HG03378 (cell line): ENCODE measurements around the gene KRTAP4-9.
"Not testable (repeated sequence)": the region's sequence is repeated elsewhere in the genome, so short reads cannot be mapped to it uniquely, and the experiment has no call there.

Source experiments
- ATAC-seq: cut with Tn5 transposase; IDR thresholded peaks from one replicate; pipeline ENCODE4 v1.9.1; 2021; ENCODE audit warnings: mild to moderate bottlenecking, moderate library complexity; ENCODE audit not compliant: unreplicated experiment

KRTAP4-9 gene

GRCh38 chr17:41126412-41126811, 21.2 kb downstream of the KRTAP4-9 start:
- no peak for ATAC-seq

DNA sequence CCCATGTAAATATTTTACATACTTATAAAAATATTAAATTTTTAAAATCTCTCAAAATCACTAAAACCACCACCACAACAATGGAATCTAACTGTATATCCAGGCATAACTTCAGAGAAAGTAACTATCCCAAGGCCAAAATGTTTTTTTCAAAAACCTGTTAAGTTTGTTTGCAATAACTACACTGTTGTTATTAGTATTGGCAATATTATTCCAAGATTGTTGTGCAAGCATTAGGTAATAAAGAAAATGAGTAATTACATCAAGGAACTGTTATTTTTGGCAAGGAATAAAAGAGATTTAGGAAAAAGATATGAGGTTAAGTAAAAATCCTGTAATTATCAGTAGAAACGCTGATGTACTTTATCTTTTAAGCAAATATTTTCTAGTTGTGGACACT, 22.2 kb downstream of the KRTAP4-9 start:
- ATAC-seq, result no peak

GRCh38 chr17:41131979-41132378, 26.8 kb downstream of the KRTAP4-9 start:
- ATAC-seq, result no peak

GRCh38 chr17:41133880-41134735, 28.9 kb downstream of the KRTAP4-9 start:
- ATAC-seq, result no peak

- not testable (repeated sequence) for ATAC-seq
Measured at GRCh38 chr17:41139865-41140264, 34.7 kb downstream of the KRTAP4-9 start.

DNA sequence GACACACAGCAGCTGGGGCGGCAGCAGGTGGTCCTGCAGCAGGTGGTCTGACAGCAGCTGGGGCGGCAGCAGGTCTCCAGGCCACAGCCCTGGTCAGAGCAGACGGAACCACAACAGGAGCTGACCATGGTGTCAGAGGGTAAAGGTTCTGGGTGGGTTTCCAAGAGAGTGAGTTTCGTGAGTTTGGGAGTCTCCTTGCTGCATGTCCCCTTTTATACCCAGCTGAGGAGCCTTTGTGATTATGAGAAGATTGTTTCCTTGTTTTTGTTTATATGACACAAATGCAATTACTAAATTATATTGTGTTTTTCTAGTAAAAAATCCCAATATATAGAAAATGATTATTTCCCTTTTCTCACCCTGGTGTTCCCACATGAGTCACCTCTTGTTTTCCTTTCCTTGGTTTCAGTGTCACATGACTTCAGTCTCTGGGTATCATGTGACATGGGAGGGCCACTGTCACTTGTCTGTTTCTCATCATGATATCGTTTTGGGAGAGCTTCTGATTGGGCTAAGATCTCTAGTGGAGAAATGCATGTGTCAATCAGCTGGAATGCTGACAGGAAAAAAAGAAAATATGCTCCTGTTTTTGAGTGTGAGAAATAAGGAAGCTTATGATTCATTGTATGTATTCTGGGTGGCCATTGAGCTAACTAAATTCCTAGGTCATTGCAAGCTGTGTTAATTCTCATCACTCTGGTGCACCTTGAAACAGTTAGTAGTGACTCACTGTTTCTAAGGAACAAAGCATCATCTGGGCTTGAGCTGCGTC, 35.4 kb downstream of the KRTAP4-9 start, which contains the start of gene KRTAP4-6:
KRTAP4-6 (minus strand) TSS at position 185 of the 772 bp plus-strand sequence; CDS start at position 128, 57 bp downstream.
- no peak for ATAC-seq

- ATAC-seq, result no peak
Measured at GRCh38 chr17:41141361-41141760, 36.2 kb downstream of the KRTAP4-9 start.

DNA sequence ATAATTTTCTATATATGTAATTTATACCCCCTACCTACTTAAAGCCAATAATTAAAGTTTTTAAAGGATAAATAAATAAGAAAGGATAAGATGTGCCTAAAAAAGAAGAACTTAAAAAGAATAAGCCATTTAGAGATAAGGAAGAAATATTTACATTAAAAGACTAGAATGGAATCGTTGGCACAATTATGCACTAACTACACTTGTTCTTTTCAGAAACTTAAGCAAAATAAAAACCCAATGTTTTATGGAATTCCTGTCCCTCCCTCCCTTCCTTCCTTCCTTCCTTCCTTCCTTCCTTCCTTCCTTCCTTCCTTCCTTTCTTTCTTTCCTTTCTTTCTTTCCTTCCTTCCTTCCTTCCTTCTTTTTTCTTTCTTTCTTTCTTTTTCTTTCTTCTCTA, 39.7 kb downstream of the KRTAP4-9 start:
- no peak for ATAC-seq

DNA sequence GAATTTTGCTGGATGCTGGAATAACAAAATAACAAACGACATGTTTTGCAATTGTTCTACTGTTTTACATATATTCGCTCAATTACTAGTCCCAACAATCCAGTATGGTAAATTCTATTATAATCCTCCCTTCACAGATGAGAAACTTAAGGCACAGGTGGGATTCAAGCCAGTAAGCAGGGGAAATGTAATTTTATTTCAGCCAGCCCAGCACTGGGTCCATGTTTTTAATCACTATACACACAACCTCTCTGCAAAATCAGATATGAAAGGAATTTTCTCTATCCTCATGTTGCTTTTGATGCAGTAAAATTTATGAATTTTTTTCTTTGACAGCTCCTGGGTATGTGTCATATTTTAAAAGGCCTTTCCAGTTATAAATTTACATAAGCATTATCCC, 40.1 kb downstream of the KRTAP4-9 start:
- no peak for ATAC-seq

DNA sequence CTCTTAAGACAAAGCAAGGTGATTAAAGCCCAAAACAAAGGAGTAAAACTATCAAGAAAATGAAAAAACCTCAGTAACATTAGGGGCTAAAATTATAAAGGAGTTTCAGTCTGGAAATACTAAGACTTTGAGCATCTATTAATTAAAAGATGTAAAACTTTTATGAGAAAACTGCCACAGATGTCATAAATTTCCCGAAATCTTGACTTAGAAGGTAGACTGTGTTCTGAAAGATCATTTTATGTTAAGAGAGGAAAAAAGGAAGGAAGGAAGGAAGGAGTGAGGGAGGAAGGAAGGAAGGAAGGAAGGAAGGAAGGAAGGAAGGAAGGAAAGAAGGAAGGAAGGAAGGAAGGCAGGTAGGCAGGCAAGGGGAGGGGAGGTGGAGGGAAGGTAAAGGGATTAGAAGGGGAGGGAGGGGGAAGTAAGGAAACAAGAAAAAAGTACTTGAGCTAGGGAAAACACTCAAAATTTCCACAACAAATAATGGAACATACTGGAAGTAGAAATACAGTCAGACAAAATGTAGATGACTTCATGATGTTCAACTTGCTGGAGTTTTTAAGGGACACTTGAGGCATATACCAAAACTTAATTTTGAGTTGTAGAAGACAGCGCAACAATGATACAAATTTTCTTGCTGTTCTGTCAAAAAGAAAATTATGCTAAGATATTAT, 42.5 kb downstream of the KRTAP4-9 start:
- no peak for ATAC-seq

GRCh38 chr17:41148971-41149651, 43.9 kb downstream of the KRTAP4-9 start:
- ATAC-seq, result not testable (repeated sequence)

DNA sequence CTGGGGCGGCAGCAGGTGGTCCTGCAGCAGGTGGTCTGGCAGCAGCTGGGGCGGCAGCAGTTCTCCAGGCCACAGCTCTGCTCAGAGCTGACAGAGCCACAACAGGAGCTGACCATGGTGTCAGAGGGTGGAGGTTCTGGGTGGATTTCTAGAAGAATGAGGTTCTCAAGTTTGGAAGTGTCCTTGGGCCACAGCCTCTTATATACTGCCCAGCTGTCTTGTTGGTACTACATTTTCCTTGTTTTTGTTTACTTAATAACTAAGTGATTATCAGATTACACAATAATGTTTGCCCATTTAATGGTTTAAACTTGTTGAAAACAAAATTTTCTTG, 44.4 kb downstream of the KRTAP4-9 start, which contains the start of gene KRTAP4-5:
KRTAP4-5 (minus strand) TSS at position 174 of the 334 bp plus-strand sequence; CDS start at position 116, 58 bp downstream.
- no peak for ATAC-seq

- no peak for ATAC-seq
Measured at GRCh38 chr17:41150026-41150425, 44.8 kb downstream of the KRTAP4-9 start.

- no peak for ATAC-seq
Measured at GRCh38 chr17:41151525-41151924, 46.3 kb downstream of the KRTAP4-9 start.

DNA sequence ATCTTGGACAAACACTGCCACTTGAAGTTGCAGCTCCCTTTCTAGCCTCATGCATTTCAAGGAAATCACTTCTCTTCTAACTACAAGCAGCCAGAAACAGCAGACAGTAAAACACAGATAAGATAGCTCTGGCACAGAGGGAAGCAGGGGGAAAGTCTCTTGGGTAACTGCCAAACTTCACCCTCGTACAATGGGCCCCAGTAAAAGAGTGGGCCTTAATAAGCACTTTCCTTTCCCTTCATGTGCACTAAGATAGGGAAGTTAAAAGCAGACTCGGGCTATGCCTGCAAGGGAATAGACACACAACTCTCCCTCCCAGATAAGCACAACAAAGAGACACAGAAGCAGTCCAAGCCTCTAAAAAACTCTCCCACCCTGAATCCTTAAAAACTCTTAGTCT, 48.7 kb downstream of the KRTAP4-9 start:
- ATAC-seq, result no peak
